Myocyte (in vitro differentiated cells): ENCODE measurements around the gene PCSK4. TPM values are rescaled to one million over a fixed set of nuclear protein-coding genes. Genes with fewer than 3 reads are reported as not detected.
"Not testable (repeated sequence)": the region's sequence is repeated elsewhere in the genome, so short reads cannot be mapped to it uniquely, and the experiment has no call there.

ENCODE experiments used
- DNase-seq: peaks from one replicate; pipeline ENCODE4 v3.0.0-alpha.2; 2012; ENCODE audit warnings: low read depth
- total RNA-seq: library from RNA; depleted of rRNA; stranded (reverse); fragments of >200 nt; gene quantifications from 2 replicates; pipeline ENCODE4 v1.2.3, GENCODE V29; 2014

The PCSK4 gene
- total RNA-seq, 1 donor from 2014 or later, result 8.5 TPM

- no peak for DNase-seq
These were observed 2.4 kb downstream of the PCSK4 start for GRCh38 chr19:1487576-1488281.

- DNase-seq, result no peak
These were observed 3.2 kb downstream of the PCSK4 start for GRCh38 chr19:1486720-1487575.

DNA sequence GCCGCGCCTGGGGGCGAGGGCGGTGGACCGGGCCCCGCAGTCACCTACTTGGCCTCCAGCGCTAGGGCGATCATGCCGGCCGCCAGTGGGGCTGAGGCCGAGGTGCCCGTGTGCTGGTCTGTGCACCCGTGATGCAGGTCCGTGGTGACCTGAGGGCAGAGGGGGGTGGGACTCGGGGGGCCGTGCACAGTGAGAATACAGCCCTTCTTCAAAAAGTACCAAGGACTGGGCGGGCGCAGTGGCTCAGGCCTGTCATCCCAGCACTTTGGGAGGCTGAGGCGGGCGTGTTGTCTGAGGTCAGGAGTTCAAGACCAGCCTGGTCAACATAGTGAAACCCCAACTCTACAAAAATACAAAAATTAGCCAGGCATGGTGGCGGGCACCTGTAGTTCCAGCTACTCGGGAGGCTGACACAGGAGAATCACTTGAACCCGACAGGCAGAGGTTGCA lies 6.1 kb downstream of the PCSK4 start:
- no peak for DNase-seq

GRCh38 chr19:1483131-1483978 lies 6.8 kb downstream of the PCSK4 start:
- no peak for DNase-seq

DNA sequence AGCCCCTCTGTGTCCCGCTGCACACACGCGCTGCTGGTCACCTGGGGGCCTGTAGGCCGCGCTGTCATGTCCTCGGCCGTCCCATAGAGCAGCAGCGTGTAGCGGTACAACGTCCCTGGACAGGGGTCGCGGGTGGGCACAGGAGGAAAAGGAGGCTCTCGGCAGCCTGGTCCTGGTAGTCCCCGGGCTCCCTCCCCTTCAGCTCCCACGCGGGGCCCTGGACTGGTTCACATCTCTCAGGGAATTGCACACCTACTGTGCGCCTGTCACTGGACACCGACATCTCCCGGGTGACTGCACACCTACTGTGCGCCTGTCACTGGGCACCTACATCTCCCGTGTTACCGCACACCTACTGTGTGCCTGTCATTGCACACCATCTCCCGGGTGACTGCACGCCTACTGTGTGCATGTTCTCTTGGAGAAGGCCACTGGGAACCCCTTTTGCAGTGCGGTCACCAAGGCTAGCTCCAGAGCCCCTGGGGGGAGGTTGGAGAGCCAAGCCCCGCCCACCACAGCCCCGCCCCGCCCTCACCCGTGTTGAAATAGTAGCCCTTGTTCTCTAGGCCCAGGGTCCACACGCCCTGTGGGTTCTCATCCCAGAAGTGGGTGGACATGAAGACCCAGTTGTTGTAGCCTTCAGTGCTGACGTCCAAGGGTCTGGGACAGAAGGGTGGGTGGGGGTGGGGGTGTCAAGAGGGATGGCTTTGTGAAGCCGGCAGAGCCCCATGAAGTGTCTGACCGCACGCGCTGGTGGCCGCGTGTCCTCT lies 7.6 kb downstream of the PCSK4 start:
- DNase-seq, result no peak

GRCh38 chr19:1481893-1482360 lies 8.2 kb downstream of the PCSK4 start:
- DNase-seq, result no peak

DNA sequence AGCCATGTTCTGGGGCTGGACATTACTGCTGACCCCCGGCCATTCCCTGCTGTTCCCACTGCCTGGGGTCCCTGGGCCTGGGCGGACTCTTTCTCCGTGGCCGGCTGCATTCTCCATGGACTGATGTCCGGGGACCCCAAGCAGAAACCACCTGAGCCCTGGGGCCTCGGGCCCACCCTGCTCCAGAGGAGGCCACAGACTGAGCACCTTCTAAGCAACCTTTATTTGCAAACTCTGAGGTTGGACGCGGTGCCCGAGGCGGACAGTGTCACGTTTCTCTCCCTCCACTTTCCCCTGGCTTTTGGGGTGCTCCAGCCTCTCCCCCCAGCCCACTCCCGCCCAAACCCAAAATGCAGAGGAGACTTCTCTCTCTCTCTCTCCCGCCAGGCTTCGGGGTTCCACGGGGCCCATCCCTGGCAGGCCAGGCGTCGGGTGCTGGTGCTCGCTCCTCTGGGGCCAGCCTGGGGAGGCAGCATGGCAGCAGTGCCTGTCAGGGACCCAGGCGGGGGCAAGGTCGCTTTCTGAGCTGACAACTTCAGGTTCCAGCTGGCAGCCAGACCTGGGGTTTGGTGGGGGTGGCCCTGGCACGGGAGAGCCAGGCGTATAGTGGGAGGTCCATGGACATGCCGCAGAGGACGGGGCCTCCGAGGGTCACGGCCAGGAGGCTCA lies 8.8 kb downstream of the PCSK4 start:
- no peak for DNase-seq

DNA sequence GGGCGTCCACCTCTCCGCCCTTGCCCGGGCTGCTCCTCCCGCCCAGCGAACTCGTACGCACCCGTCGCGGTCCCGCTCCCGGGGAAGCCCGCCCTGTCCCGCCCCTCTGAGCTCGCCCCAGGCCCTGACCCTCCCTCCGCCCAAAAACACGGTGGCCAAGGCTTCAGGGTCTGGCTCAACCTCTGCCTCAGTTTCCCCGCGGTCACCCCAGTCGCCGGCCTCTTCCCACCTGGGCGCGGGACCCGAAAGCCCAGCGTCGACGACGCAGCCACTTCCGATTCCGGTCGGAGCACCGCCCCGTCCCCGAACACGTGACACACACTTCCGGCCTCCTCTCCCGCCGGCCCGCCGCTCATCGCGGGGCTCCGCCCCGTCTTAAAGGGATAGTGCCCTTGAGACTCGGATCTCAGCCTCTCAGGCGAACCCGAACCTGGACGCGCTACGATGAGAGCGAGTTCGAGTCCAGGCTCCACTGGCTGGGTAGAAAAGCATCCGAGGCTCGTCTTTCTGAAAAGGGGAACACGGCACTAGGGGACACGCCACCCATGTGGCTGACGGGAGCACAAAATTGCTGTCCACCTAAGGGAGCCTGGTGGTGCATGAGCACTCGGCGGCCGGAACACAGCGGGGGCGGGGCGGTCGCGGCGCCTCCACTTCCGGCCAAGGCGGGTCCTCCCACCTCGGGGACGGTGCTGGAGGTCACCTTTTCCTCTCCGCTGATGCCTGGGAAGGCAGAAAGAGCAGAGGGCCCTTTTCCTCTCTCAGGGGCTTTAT lies 11.0 kb downstream of the PCSK4 start, which contains the start of gene C19orf25:
C19orf25 (minus strand) TSS at position 282 of the 774 bp plus-strand sequence. CDS start 312 bp downstream, outside the sequence.
- peak; percentile 93 for DNase-seq

GRCh38 chr19:1477056-1477455 lies 13.1 kb downstream of the PCSK4 start:
- DNase-seq, result not testable (repeated sequence)

GRCh38 chr19:1475751-1476437 lies 14.3 kb downstream of the PCSK4 start:
- no peak for DNase-seq

- DNase-seq, result no peak
These were observed 15.3 kb downstream of the PCSK4 start for GRCh38 chr19:1474765-1475351.

DNA sequence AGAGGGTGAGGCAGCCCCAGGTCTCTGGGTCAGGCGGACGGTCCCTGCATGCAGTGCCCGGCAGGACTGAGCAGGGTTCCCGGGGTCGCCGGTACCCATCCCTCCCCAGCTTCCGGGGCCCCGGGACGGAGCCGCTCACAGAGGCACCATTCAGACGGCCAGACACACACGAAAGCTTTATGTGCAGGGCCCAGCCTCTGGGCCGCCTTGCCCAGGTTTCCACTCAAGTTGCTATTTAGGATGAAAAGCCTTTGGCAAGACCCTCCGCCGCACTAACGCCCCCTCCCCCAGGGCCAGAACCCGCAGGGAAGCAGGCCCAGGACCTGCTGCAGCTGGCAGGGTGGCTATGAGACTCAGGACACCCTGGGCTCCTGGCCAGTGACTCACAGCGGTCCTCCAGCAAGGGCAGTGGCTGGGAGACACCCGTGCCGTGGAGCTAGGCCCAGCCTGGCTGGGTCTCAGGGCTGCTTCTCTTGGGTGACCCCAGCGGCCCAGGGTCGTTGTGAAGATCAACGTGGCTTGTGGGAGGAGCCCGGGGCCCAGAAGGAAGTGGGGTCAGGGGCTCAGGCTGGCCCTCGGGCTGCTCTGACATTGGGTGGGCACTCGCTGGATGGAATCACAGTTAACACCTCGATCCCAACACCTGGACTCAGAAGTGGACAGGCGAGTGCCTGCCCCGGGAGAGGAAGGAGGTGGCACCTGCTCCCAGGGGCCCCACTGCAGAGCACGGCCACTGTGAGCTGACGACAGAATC lies 16.0 kb downstream of the PCSK4 start:
- DNase-seq, result peak; percentile 44

- DNase-seq, result no peak
These were observed 16.9 kb downstream of the PCSK4 start for GRCh38 chr19:1473085-1473851.

- no peak for DNase-seq
These were observed 17.7 kb downstream of the PCSK4 start for GRCh38 chr19:1472231-1473084.

DNA sequence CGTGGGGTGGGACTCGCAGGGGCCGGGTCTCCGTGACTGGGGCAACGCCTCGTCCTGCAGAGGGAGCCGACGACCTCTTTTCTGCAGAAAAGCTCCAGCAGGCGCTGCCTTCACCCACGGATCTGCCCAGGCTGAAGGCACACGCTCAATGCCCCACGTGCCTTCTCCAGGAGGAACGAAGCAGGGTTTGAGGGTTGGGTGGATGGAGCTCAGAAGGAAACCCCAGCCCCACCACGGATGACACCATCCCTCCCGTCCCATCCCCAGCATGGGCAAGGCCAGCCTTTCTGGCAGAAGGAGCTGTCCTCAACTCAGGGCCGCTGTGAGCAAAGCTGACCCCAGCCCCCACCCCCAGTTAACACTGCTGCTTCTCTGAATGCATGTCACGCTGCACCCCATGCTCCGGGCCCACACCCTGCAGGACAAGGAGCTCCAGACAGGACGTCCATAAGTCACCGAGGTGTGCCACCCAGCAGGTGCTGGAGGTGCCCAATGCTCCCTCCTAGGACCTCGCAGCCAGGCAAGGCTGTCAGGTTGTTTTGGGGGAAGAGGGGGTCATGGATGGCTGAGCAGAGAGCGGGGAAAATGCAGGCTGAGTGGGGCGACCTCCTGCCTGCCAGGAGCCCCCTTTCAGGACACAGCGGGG lies 18.5 kb downstream of the PCSK4 start:
- DNase-seq, result no peak
